Activated T-cell treated with anti-CD3 and anti-CD28 coated beads for 24 hours (primary cell): ENCODE results near the gene GFY.

Experiments
- DNase-seq: peaks from one replicate; pipeline ENCODE4 v3.0.0-alpha.2; 2020; ENCODE audit warnings: low read depth

The GFY gene

DNA sequence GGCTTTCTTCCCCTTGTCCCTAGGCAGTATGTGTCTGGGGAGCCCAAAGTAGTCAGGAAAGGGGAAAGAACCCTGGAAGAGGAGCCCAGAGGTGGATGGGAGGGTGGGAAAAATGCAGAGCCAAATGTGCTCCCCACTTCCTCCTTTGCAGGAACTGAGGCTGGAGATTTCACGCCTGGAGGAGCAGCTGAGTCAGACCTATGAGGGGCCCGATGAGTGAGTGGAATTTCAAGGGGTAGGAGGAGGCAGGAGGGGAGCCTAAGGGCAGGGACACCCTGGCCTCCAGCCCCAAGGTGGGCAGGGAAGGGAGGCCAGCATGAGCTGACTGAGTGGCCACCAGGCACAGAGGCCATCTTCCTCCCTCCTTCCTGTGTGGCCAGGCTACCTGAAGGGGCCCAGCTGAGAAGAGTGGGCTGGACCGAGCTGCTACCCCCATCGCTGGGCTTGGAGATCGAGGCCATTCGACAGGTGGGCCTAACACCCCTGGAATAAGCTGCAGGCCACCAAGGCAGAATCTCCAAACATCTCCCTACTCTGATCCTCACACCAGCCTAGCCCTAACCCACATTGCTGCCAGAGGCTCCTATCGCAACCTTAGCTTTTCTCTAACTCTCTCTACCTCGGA is 16.3 kb upstream of the GFY start:
- DNase-seq = no peak

DNA sequence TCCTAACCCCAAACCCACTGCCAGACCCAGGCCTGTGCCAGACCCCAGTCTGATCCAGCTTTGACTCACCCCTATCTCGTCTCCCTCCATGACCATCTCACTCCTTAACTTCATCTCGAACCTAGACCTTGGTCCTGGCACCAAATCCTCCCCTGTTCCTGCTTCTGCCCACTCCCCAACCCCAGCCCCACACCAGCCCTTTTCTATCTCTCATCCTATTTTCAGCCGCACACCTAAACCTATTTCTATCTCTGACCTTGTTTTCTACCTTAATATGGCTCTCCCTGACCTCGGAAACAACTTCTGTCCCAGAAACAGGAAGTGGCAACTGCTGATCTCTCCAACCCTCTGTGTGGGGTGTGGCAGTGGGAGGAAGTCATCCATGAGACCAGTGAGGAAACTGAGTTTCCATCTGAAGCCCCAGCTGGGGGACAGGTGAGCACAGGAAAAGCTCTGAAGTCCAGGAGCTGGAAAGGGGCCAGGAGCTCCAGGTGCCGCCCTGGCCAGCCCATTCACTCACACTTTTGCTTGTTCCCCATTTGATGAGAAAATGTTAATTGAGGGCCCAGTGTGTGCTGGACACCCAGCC is 15.7 kb upstream of the GFY start:
- no peak for DNase-seq

DNA sequence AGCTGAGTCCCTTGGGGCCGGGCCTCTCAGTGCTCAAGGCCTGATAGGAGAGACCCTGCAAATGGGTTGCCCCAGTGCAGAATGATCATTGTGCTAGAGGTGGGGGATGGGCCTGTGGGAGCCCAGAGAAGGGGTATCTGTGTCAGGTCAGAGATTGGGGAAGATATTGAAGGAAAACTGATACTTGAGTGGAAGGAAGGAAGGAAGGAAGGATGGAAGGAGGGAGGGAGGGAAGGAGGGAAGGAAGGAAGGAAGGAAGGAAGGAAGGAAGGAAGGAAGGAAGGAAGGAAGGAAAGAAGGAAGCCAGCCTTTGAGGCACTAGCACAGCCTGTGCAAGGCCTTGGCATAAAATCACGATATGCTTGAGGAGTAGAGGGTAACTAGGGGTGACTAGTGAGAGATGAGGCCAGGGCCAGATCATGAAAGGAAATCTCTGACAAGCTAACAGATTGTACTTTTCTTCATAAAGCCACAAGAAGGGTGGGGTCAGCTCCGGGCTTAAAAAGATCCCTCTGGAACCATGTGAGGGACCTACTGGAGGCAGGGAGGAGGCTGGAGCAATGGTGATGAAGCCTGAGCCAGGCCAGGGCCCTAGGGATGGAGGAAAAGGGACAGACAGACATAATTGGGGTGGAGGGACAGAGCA is 13.4 kb upstream of the GFY start:
- no peak for DNase-seq

DNA sequence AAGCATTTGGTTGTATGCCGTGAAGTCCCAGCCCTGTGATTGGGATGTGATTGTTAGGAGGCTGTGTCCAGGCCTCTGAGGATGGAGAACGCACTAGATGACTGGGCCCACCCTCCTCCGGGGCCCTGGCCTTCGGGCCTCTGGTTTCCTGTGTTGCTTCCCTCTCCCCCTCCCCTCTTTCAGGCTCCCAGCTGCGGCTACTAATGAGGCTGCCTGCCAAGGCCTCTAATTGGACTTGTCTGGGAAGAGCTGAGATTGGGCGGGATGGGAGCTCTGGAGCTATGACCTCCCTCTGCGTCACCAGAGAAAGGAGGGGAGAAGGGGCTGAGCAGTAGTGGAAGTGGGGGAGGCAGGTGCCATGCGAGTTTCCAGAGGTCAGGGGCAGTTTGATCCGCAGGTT is 11.8 kb upstream of the GFY start:
- no peak for DNase-seq

DNA sequence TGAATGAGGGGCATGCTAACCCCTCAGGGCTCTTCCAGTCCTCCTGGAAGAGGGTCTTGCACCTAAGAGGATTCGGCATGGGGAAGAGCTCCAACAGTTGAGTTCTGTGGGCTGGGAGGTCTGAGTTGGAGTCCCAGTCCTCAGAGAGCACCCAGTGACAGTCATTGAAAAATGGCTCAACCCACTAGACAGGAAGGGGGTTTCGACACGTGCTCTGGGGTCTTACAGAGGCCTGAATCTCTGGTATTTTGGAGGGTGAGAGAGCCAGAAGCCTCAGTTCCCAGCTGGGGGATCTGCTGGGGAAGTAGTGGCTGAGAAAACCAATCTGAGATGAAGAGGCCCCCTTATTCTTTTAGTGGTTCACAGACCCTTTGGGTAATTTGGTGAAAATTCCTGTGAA is 10.9 kb upstream of the GFY start:
- DNase-seq = no peak

DNA sequence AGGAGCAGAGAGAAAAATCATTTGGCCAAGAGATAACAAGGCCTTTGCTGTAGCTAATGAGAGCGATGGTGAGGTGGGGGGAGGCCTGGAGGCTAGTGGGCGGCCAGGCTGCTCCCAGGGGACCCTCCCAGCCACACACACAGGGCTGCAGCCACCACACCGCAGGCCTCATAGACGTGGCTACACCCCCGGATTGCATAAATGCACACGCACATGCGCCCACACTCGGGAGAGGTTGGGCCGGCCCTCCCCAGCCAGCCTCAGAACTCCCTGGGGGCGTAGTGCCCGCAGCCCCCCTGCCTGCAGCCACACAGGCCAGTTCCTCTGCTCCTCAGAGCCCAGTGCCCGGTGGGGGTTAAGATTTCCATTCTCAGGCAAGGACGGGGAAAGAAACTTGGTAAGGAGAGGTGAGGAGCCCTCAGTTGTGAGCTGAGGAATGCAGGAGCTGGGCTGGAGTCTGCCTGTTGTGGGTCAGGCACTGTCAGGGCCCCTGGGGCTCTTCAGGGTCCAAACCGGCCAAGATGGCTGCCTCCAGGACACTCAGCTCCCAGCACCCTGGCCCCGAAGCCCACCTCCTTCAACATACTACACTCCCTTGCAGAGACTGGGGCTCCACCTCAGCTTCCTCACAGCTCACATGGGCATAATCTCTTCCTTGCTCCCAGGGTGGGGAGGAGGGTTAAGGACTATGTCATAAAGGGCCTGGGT is 9.9 kb upstream of the GFY start:
- no peak for DNase-seq

DNA sequence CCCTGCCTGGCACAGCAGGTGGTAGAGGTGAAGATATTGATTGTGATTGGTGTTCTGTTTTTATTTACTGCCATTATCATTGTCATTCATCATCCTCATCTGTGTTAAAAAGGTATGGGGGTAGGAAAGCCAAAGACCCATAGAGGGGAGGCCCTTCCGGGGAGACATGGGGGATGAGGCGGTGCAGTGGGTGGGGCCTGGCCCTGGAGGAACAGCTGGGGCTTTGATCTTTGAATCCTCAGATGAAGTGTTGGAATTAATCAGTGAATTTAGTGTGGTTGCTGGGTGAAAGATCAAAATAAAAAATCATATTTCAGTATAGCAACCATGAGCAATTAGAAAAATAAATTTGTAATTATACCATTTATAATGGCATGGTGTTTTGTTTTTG is 9.4 kb upstream of the GFY start:
- no peak for DNase-seq

- no peak for DNase-seq
Observed at GRCh38 chr19:49417088-49417487, 8.1 kb upstream of the GFY start.

DNA sequence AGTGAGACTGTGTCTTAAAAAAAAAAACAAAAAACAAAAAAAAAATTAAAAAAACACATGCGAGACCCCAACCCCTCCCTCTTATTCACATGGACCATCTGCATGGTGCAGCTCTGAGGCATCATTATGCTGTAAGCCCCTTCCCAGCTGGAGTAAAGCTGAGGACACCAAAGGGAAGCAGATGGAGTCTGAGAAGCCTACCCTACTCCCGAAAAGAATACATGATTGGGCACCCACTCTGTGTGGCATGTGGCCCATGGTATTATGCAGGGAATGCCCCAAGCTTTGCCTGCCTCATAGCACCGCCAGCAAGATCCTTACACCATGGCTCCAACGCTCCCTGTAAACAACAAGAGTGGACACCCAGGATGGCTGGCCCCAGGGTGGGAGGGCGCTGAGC is 6.7 kb upstream of the GFY start:
- DNase-seq = no peak

DNA sequence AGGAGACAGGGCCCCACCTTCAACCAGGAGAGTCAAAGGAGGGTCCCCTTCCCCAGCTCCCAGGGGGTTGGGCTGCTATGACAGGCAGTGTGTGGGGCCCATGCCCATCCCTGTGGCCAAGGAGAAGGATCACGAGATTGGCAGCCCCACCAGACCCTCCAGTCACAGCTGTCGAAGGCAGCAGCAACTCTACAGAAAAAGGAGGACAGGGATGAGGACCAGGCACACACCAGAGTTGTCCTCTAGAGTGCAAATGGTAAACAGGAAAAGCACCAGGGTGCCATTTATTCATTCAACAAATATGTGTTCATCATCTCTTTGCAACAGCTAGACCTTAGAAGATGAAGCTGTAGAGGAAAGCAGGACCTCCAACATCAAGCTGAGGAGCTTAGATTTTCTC is 6.0 kb upstream of the GFY start:
- DNase-seq = no peak

DNA sequence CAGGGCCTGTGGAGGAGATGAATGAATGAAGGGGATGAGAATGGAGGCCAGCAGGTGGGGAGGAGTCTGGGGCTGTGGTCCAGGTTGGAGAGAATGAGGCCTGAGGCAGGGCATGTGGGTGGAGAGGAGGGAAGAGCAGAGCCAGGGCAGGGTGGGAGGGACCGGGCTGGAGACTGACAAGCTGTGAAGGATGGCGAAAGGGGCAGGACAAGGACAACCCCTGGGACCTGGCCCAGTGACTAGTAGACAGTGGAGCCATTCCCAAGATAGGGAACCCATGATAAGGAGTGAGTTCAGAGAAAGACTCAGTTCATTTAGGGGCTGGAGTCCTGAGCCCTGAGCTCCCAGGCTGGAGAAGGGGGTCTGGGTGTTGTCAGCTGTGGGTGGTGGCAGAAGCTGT is 5.0 kb upstream of the GFY start:
- no peak for DNase-seq

- DNase-seq = no peak
Observed at GRCh38 chr19:49421039-49421877, 3.9 kb upstream of the GFY start.

GRCh38 chr19:49421878-49422202 is 3.3 kb upstream of the GFY start:
- DNase-seq = no peak

- no peak for DNase-seq
Observed at GRCh38 chr19:49422407-49423070, 2.6 kb upstream of the GFY start.

GRCh38 chr19:49423071-49423984 is 1.9 kb upstream of the GFY start, which contains the start of gene PTH2:
Gene PTH2, minus strand, starts transcription at chr19:49423441. Its CDS starts 102 bp downstream, at chr19:49423339.
- no peak for DNase-seq

GRCh38 chr19:49423985-49424303 is 1.2 kb upstream of the GFY start:
- DNase-seq = no peak

- DNase-seq = no peak
Observed at GRCh38 chr19:49425922-49426592, 869 bp downstream of the GFY start.

- DNase-seq = no peak
Observed at GRCh38 chr19:49427339-49427738, 2.2 kb downstream of the GFY start.

DNA sequence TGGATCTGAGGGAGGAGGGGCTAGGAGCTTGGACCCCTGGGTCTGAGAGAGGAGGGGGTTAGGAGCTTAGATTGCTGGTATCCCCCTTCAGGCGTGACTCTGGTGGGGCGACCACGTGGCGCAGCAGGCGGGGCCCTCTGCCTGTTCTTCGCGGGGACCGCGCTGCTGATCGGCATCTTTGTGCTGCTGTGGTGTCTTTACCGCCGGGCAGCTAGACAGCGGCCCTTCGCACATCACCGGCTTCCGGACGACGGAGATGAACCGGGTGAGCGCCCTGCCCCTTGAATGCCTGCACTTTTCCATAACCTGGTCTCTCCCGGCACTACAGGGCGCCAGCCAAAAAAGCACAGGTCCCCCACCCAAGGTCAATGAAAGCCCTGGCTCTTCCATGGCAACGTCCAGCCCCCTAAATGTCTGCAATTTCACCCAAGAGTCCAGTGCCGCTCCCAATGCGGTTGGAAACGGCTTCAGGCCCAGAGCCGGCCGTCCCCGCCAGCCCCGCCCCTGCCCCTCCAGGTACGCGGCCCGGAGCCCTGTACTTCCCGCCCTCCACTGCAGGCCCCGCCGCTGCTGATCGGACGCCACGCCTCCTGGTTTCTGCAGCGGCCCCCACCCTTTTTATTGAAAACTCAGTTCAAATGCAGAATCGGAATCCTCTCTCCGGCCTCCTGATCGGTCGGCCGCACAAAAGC is 2.8 kb downstream of the GFY start:
- DNase-seq = no peak
